OCI-LY1 (cell line): Measurements from ENCODE around the gene KEAP1.
"Not testable (repeated sequence)": the region's sequence is repeated elsewhere in the genome, so short reads cannot be mapped to it uniquely, and the experiment has no call there.

Experiments used
- H2AFZ ChIP-seq: fragments of 200-600 bp; sonication (generic), shearing (Covaris generic); 2 replicates; pipeline ENCODE4 v1.6.0; 2014; ENCODE audit warnings: antibody characterized with exemption, mild to moderate bottlenecking, low read length
- H3F3A ChIP-seq: fragments of 200-600 bp; sonication (generic), shearing (Covaris generic); 2 replicates; pipeline ENCODE4 v1.6.0; 2014; ENCODE audit warnings: mild to moderate bottlenecking, antibody characterized with exemption, low read length, moderate library complexity; ENCODE audit not compliant: insufficient read depth
- H3K27ac ChIP-seq: fragments of 200-600 bp; sonication (generic); 2 replicates; pipeline ENCODE4 v1.5.1; 2014; ENCODE audit warnings: low read length, mixed run types, mild to moderate bottlenecking, low read depth; ENCODE audit not compliant: poor library complexity, severe bottlenecking
- H3K27me3 ChIP-seq: fragments of 200-600 bp; sonication (generic); 2 replicates; pipeline ENCODE4 v1.6.0; 2014; ENCODE audit warnings: antibody characterized with exemption, mild to moderate bottlenecking, low read length, moderate library complexity; ENCODE audit not compliant: insufficient read depth
- H3K36me3 ChIP-seq: fragments of 200-600 bp; sonication (generic); 2 replicates; pipeline ENCODE4 v1.6.1; 2014; ENCODE audit warnings: mild to moderate bottlenecking, antibody characterized with exemption, low read length, moderate library complexity, mixed read lengths; ENCODE audit not compliant: insufficient read depth
- H3K4me1 ChIP-seq: fragments of 200-600 bp; sonication (generic); 2 replicates; pipeline ENCODE4 v1.5.1; 2014; ENCODE audit warnings: mild to moderate bottlenecking, low read length, moderate library complexity; ENCODE audit not compliant: insufficient read depth, severe bottlenecking
- H3K4me2 ChIP-seq: fragments of 200-600 bp; sonication (generic), shearing (Covaris generic); 2 replicates; pipeline ENCODE4 v1.6.1; 2014; ENCODE audit warnings: low read length
- H3K4me3 ChIP-seq: fragments of 200-600 bp; sonication (generic); 2 replicates; pipeline ENCODE4 v1.5.1; 2014; ENCODE audit warnings: low read length, low read depth, mild to moderate bottlenecking, mixed read lengths; ENCODE audit not compliant: poor library complexity, severe bottlenecking
- H3K79me2 ChIP-seq: fragments of 200-600 bp; shearing (Covaris generic); 2 replicates; pipeline ENCODE4 v1.6.1; 2016; ENCODE audit warnings: mixed run types, low read length, mixed read lengths; ENCODE audit not compliant: insufficient read depth
- H3K9ac ChIP-seq: fragments of 200-600 bp; sonication (generic), shearing (Covaris generic); 2 replicates; pipeline ENCODE4 v1.6.1; 2014; ENCODE audit warnings: mild to moderate bottlenecking, low read length, mixed read lengths
- H3K9me2 ChIP-seq: fragments of 200-600 bp; sonication (generic), shearing (Covaris generic); 2 replicates; pipeline ENCODE4 v1.6.1; 2014; ENCODE audit warnings: low read depth, mild to moderate bottlenecking, low read length, mixed read lengths
- H3K9me3 ChIP-seq: fragments of 200-600 bp; shearing (Covaris generic); 2 replicates; pipeline ENCODE4 v1.6.1; 2014; ENCODE audit warnings: low read length, mixed read lengths
- H4K20me1 ChIP-seq: fragments of 200-600 bp; sonication (generic), shearing (Covaris generic); 2 replicates; pipeline ENCODE4 v1.6.0; 2016; ENCODE audit warnings: mild to moderate bottlenecking, low read length; ENCODE audit not compliant: insufficient read depth
- EZH2 ChIP-seq: fragments of 200-600 bp; sonication (generic), shearing (Covaris generic); IDR thresholded peaks from 2 replicates; pipeline ENCODE4 v1.8.0; 2017; ENCODE audit warnings: borderline replicate concordance, mixed run types, mild to moderate bottlenecking, antibody characterized with exemption, low read length, moderate library complexity, mixed read lengths
- TF ChIP-seq, protein P1 (sequence below): fragments of 200-600 bp; sonication (generic), shearing (Covaris generic); IDR thresholded peaks from 2 replicates; pipeline ENCODE4 v1.5.1; 2017; ENCODE audit warnings: mild to moderate bottlenecking, antibody characterized with exemption, low read length, moderate library complexity, mixed read lengths

KEAP1 gene

GRCh38 chr19:10462557-10462956 is 40.6 kb downstream of the KEAP1 start:
- H3K27me3 ChIP-seq = no peaks in the 10 kb centered on the region; the same call in none of the 2 replicates
- TF ChIP-seq, protein P1, sequence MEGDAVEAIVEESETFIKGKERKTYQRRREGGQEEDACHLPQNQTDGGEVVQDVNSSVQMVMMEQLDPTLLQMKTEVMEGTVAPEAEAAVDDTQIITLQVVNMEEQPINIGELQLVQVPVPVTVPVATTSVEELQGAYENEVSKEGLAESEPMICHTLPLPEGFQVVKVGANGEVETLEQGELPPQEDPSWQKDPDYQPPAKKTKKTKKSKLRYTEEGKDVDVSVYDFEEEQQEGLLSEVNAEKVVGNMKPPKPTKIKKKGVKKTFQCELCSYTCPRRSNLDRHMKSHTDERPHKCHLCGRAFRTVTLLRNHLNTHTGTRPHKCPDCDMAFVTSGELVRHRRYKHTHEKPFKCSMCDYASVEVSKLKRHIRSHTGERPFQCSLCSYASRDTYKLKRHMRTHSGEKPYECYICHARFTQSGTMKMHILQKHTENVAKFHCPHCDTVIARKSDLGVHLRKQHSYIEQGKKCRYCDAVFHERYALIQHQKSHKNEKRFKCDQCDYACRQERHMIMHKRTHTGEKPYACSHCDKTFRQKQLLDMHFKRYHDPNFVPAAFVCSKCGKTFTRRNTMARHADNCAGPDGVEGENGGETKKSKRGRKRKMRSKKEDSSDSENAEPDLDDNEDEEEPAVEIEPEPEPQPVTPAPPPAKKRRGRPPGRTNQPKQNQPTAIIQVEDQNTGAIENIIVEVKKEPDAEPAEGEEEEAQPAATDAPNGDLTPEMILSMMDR = no peak
- no peak for TF ChIP-seq EZH2
- no peaks in the 10 kb centered on the region for H3K79me2 ChIP-seq
- H4K20me1 ChIP-seq = no peaks in the 10 kb centered on the region
- H3K4me3 ChIP-seq = no peak overlapping the region
- no peaks in the 10 kb centered on the region for H3K9me3 ChIP-seq
- H3F3A ChIP-seq = no peaks in the 10 kb centered on the region
- H3K27ac ChIP-seq = no peak overlapping the region
- H3K4me1 ChIP-seq = peaks cover 5% of the 10 kb centered on the region
- no peak overlapping the region for H3K4me2 ChIP-seq
- no peak overlapping the region for H3K9ac ChIP-seq
- no peaks in the 10 kb centered on the region for H3K9me2 ChIP-seq
- no peak overlapping the region for H2AFZ ChIP-seq
- no peaks in the 10 kb centered on the region for H3K36me3 ChIP-seq

GRCh38 chr19:10462042-10462441 is 41.1 kb downstream of the KEAP1 start:
- not testable (repeated sequence) for H3K36me3 ChIP-seq

GRCh38 chr19:10461047-10461949 is 41.9 kb downstream of the KEAP1 start:
- TF ChIP-seq, protein P1 = no peak
- no peak for TF ChIP-seq EZH2
- H3K27ac ChIP-seq = no peak overlapping the region

More at GRCh38 chr19:10462042-10462441, 41.1 kb downstream of the KEAP1 start:
- H3K9me3 ChIP-seq, H3K9me2 ChIP-seq, H3K4me1 ChIP-seq, H3K27ac ChIP-seq, H3K27me3 ChIP-seq, H3F3A ChIP-seq, H3K9ac ChIP-seq, H2AFZ ChIP-seq, H4K20me1 ChIP-seq, H3K4me3 ChIP-seq, H3K79me2 ChIP-seq: not testable (repeated sequence)
- H3K4me2 ChIP-seq = peak overlapping the region; percentile 62; the same call in 1 of the 2 replicates

DNA sequence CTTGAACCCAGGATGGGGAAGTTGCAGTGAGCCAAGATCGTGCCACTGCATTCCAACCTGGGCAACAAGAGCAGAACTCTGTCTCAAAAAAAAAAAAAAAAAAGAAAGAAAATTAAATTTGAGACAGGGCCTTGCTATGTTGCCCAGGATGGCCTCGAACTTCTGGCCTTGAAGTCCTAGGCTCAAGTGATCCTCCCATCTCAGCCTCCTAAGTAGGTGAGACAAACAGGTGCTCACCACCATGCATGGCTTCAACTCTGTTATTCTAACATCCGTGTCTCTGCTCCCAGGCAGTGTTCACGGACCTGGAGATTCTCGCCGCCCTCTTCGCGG is 42.5 kb downstream of the KEAP1 start:
- H3K4me3 ChIP-seq = no peak overlapping the region
- H3K9me3 ChIP-seq = no peaks in the 10 kb centered on the region
- no peaks in the 10 kb centered on the region for H3K9me2 ChIP-seq
- no peaks in the 10 kb centered on the region for H3F3A ChIP-seq
- H3K27ac ChIP-seq = no peak overlapping the region
- no peak overlapping the region for H2AFZ ChIP-seq
- H3K79me2 ChIP-seq = no peaks in the 10 kb centered on the region
- H4K20me1 ChIP-seq = no peaks in the 10 kb centered on the region
- 0 out of 2 replicates have a peak overlapping the region, but pooled peaks have one; percentile 16 for H3K4me2 ChIP-seq
- H3K9ac ChIP-seq = no peak overlapping the region
- H3K4me1 ChIP-seq = peaks cover 5% of the 10 kb centered on the region
- no peaks in the 10 kb centered on the region; the same call in none of the 2 replicates for H3K27me3 ChIP-seq
- TF ChIP-seq EZH2 = no peak
- TF ChIP-seq, protein P1 = no peak
- H3K36me3 ChIP-seq = no peaks in the 10 kb centered on the region

More at GRCh38 chr19:10461047-10461949, 41.9 kb downstream of the KEAP1 start:
- peak overlapping the region; percentile 62 for H3K4me2 ChIP-seq
- no peaks in the 10 kb centered on the region for H3K9me2 ChIP-seq
- H3K9ac ChIP-seq = no peak overlapping the region
- H3K4me1 ChIP-seq = peaks cover 5% of the 10 kb centered on the region
- no peaks in the 10 kb centered on the region for H3K36me3 ChIP-seq
- no peaks in the 10 kb centered on the region for H3F3A ChIP-seq
- no peaks in the 10 kb centered on the region; the same call in none of the 2 replicates for H3K27me3 ChIP-seq
- H2AFZ ChIP-seq = no peak overlapping the region
- H3K79me2 ChIP-seq = no peaks in the 10 kb centered on the region
- H3K9me3 ChIP-seq = no peaks in the 10 kb centered on the region
- H3K4me3 ChIP-seq = peak overlapping the region; percentile 44
- H4K20me1 ChIP-seq = no peaks in the 10 kb centered on the region

GRCh38 chr19:10458733-10459132 is 44.4 kb downstream of the KEAP1 start:
- H3K4me3 ChIP-seq, H3K27me3 ChIP-seq, H3K79me2 ChIP-seq, H3F3A ChIP-seq, H3K36me3 ChIP-seq, H3K4me2 ChIP-seq, H3K9me3 ChIP-seq, H3K4me1 ChIP-seq, H3K27ac ChIP-seq, H3K9ac ChIP-seq, H2AFZ ChIP-seq, H4K20me1 ChIP-seq, H3K9me2 ChIP-seq: not testable (repeated sequence)
